HG03575 (cell line): ENCODE measurements around the gene FYN.
A peak's percentile ranks its signal among the peaks of the same experiment; 100 is the strongest.

ENCODE experiments used
- ATAC-seq: cut with Tn5 transposase; IDR thresholded peaks from one replicate; pipeline ENCODE4 v1.9.1; 2021; ENCODE audit not compliant: unreplicated experiment, insufficient number of reproducible peaks, low FRiP score; ENCODE audit errors: extremely low read depth

The FYN gene

GRCh38 chr6:111745636-111746035 is 127.6 kb downstream of the FYN start:
- ATAC-seq, result no peak

GRCh38 chr6:111745186-111745585 is 128.1 kb downstream of the FYN start:
- ATAC-seq, result no peak

- ATAC-seq, result no peak
Observed at GRCh38 chr6:111743862-111744692, 129.2 kb downstream of the FYN start.

- no peak for ATAC-seq
Observed at GRCh38 chr6:111743360-111743759, 129.9 kb downstream of the FYN start.

GRCh38 chr6:111741177-111741952 is 131.9 kb downstream of the FYN start:
- peak; percentile 35 for ATAC-seq

GRCh38 chr6:111740506-111740905 is 132.7 kb downstream of the FYN start:
- ATAC-seq, result no peak

GRCh38 chr6:111739257-111739696 is 134.0 kb downstream of the FYN start:
- no peak for ATAC-seq

- no peak for ATAC-seq
Observed at GRCh38 chr6:111738631-111739030, 134.6 kb downstream of the FYN start.

GRCh38 chr6:111738156-111738555 is 135.1 kb downstream of the FYN start:
- no peak for ATAC-seq

- no peak for ATAC-seq
Observed at GRCh38 chr6:111737065-111737521, 136.2 kb downstream of the FYN start.

GRCh38 chr6:111736005-111736608 is 137.1 kb downstream of the FYN start:
- ATAC-seq, result no peak

- ATAC-seq, result no peak
Observed at GRCh38 chr6:111734068-111735061, 138.9 kb downstream of the FYN start.

GRCh38 chr6:111732390-111732789 is 140.9 kb downstream of the FYN start:
- no peak for ATAC-seq

- no peak for ATAC-seq
Observed at GRCh38 chr6:111731456-111732195, 141.6 kb downstream of the FYN start.

GRCh38 chr6:111730864-111731263 is 142.4 kb downstream of the FYN start:
- ATAC-seq, result no peak

GRCh38 chr6:111727802-111728201 is 145.4 kb downstream of the FYN start:
- no peak for ATAC-seq

GRCh38 chr6:111727041-111727440 is 146.2 kb downstream of the FYN start:
- no peak for ATAC-seq
